NCI-H2196 (cell line): ENCODE measurements around the gene SEMA4B.
"Not testable (repeated sequence)": the region's sequence is repeated elsewhere in the genome, so short reads cannot be mapped to it uniquely, and the experiment has no call there.

Experiments
- DNase-seq: peaks from one replicate; lab custom pipeline; 2025; ENCODE audit not compliant: unreplicated experiment; lab: John Stamatoyannopoulos, UW

SEMA4B gene

DNA sequence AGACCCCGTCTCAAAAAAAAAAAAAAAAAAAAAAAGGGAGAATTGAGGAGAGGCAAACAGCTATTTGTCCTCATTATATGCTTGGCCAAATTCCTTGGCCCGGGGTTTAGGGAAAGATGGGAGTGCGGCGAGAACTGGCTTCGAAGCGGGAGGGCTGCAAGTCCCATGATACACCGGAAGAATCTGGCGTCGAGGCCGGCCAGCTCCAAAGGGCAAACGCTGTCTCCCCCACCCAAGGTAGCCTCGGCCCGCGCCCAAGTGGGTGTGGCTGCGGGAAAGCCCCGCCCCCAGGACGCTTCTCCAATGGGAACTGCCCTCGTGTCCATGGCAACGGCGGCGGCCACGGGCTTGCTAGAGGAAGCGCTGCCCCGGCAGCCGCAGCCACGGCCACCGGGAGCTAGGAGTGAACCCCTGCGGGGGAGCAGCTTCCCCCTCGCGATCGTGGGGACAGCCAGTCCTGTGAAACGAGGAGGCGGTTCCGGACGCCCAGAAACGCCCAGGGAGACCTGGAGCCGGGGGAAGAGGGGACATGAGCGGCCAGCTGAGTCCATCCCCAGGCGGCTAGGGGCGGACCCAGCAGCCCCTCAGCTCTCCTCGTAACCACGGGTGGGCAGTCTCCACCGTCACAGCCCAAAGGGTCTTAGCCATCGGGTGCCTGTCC is 48.2 kb downstream of the SEMA4B start, which contains the start of gene TTLL13:
TTLL13 (plus strand) TSS at position 354 of the 661 bp plus-strand sequence. CDS start 1,075 bp downstream, outside the sequence.
- peak; percentile 87 for DNase-seq

DNA sequence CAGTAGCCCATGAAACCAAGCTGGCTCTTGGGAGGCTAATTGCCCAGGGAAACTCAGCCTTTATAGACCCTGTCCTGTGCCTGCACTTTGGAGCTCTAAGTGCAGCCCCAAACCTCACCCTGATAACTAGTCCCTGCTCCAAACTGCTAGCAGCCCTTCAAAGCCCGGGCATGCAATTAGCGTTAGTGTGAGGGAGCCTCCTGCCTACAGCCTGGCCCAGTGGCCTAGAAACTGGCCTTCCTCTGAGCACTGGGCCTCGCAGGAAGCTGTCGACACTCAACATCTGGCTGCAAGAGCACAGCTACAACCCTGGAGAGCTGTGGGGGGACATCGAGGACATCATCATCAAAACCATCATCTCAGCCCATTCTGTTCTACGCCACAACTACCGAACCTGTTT is 56.6 kb downstream of the SEMA4B start:
- DNase-seq, result no peak

- DNase-seq, result no peak
Observed at GRCh38 chr15:90259524-90259923, 58.4 kb downstream of the SEMA4B start.

GRCh38 chr15:90260731-90261130 is 59.6 kb downstream of the SEMA4B start:
- DNase-seq, result not testable (repeated sequence)

GRCh38 chr15:90261811-90262210 is 60.7 kb downstream of the SEMA4B start:
- no peak for DNase-seq

DNA sequence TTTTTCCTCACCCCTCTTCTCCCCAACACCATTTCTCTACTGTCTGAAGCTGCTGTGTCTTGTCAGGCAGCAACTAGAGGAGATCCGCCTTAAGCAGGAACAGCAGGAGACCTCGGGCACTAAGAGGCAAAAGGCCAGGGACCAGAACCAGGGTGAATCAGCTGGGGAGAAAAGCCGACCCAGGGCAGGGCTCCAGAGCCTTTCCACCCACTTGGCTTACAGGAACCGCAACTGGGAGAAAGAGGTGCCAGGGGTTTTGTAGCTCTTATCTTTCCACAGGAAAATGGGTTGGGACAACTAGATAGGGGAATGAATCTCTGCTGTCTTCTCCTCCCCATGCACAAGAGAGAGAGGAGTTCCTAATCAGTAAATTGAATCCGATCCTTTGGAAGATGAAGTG is 61.3 kb downstream of the SEMA4B start:
- DNase-seq, result no peak

- no peak for DNase-seq
Observed at GRCh38 chr15:90264671-90265070, 63.5 kb downstream of the SEMA4B start.

- peak; percentile 72 for DNase-seq
Observed at GRCh38 chr15:90265271-90266060, 64.3 kb downstream of the SEMA4B start, which contains the start of gene NGRN. Gene NGRN (plus strand): TSS chr15:90265672. CDS start chr15:90265713, 41 bp downstream.

- peak; percentile 11 for DNase-seq
Observed at GRCh38 chr15:90266061-90266431, 64.9 kb downstream of the SEMA4B start.

DNA sequence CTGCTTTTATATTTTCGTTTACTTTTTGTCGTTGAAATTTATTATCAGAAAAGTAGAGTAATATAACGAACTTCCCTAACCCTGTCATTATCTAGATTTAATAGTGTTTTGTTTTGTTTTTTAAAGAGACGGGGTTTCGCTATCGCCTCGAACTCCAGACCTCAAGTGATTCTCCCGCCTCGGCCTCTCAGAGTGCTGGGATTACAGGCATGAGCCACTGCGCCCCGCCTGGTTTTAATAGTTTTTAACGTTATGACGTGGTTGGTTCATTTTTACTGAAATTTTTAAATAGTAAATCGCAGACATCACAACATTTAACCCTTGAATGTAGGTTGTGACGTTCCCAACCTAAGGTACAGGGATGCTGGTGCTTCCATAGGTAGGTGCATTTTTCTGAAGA is 65.4 kb downstream of the SEMA4B start:
- no peak for DNase-seq

DNA sequence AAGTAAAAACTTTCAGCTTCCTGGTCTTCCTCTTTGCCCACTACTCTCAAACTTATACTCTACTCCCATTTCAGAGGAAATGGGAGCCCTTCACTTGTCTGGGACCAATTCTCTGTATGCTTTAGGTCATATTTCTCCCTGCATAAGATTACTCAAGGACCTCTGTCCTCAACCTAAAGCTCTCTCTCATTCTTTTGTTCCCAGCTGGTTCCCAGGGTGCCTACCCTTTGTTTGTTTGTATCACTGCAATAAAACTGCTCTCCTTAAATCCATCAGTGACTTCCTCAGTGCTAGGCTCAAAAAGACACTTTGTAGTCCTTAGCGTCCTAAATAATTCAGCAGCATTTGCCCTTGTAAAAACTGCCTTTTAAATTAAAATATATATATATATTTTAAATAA is 67.3 kb downstream of the SEMA4B start:
- DNase-seq, result no peak

- DNase-seq, result no peak
Observed at GRCh38 chr15:90270502-90271150, 69.5 kb downstream of the SEMA4B start.

DNA sequence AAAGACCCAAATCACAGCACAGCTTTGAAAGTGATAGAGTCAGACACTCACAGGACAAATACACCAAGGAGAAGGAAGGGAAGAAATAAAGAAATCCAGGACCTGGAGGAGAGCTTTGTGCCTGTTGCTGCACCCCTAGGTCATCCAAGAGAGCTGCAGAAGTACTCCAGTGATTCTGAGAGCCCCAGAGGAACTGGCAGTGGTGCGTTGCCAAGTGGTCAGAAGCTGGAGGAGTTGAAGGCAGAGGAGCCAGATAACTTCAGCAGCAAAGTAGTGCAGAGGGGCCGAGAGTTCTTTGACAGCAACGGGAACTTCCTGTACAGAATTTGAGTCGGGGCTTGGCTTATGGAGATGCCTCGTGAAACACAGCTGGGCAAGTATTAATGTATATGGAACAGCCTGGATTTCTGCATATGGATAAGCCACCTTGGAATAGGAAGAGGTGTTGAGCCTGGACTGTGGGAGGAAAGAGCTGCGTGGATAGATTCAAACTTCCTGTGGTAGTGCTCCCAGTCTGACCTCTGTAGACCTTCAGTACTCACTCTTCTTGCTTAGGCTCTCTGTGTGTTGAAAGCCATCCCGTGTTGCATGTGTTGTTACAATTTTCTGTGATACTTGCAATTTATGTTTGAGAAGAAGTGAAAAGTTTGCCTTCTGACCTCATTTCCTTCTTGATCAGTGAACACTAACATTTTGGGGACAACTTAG is 70.5 kb downstream of the SEMA4B start:
- no peak for DNase-seq

DNA sequence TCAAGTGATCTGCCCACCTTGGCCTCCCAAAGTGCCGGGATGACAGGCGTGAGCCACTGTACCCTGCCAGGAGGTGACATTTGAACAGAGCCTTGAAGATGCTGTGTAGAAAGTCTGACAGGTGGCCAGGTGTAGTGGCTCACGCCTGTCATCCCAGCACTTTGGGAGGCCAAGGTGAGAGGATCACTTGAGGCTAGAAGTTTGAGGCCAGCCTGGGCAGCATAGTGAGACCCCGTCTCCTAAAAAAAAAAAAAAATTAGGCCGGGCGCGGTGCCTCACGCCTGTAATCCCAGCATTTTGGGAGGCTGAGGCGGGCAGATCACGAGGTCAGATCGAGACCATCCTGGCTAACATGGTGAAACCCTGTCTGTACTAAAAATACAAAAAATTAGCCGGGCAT is 77.3 kb downstream of the SEMA4B start:
- DNase-seq, result not testable (repeated sequence)
